Prostate gland (tissue), 2 donors: ENCODE data around the gene TBXA2R. TPM values are rescaled to one million over a fixed set of nuclear protein-coding genes. Genes with fewer than 3 reads are reported as not detected.
A peak's percentile ranks its signal among the peaks of the same experiment; 100 is the strongest.
"Not testable (repeated sequence)": the region's sequence is repeated elsewhere in the genome, so short reads cannot be mapped to it uniquely, and the experiment has no call there.

ENCODE experiments used
- DNase-seq: peaks from one replicate; pipeline ENCODE4 v3.0.0-alpha.2; 2019; ENCODE audit warnings: low spot score
- H3K27ac ChIP-seq, 2 donors: fragments of 200-600 bp; sonication (generic); 2 replicates each; pipeline ENCODE4 v1.5.1; 2017 to 2019
- H3K27me3 ChIP-seq: fragments of 200-600 bp; sonication (generic); replicated peaks from 2 replicates; pipeline ENCODE4 v1.5.1; 2019; ENCODE audit not compliant: insufficient read depth
- H3K36me3 ChIP-seq, 2 donors: fragments of 200-600 bp; sonication (generic); 1 replicate in 1 of 2; 2 replicates in 1 of 2; pipeline versions ENCODE4 v1.5.1 to v1.8.1; 2017 to 2019
- H3K4me1 ChIP-seq: fragments of 200-600 bp; sonication (generic); replicated peaks from 2 replicates; pipeline ENCODE4 v1.5.1; 2019
- H3K4me3 ChIP-seq, 2 donors: fragments of 200-600 bp; sonication (generic); 2 replicates each; pipeline ENCODE4 v1.5.1; 2017 to 2019
- H3K9me3 ChIP-seq: fragments of 200-600 bp; sonication (generic); 2 replicates; pipeline ENCODE4 v1.5.1; 2017
- CTCF ChIP-seq, 4 experiments: fragments of 200-600 bp in 2 of 4; fragments of 450-650 bp in 2 of 4; sonication (generic) in 2 of 4; IDR thresholded peaks; 1 replicate in 3 of 4; 2 replicates in 1 of 4; pipeline ENCODE4 v1.5.1; 2016 to 2019; ENCODE audit warnings: antibody characterized with exemption in 4 of 4, mild to moderate bottlenecking in 2 of 4, moderate library complexity in 2 of 4
- POLR2A ChIP-seq: fragments of 450-650 bp; IDR thresholded peaks from one replicate; pipeline ENCODE4 v1.6.1; 2016; ENCODE audit warnings: antibody characterized with exemption, mild to moderate bottlenecking
- POLR2AphosphoS5 ChIP-seq: sonication (generic); formaldehyde crosslinking; IDR thresholded peaks from one replicate; pipeline ENCODE4 v1.6.1; 2017; ENCODE audit warnings: antibody characterized with exemption
- WGBS: methylation state at CpG from one replicate; pipeline ENCODE4 v1.1.5; 2018; 5-methylcytosine and 5-hydroxymethylcytosine counted together
- intact Hi-C: fragments of 100-400 bp; cut with DNase I; formaldehyde crosslinking; loops from one replicate; pipeline ENCODE4 v1.14.2; 2022
- total RNA-seq, 2 donors: library from RNA; depleted of rRNA; stranded (reverse); fragments of >200 nt; gene quantifications; one replicate each; pipeline ENCODE4 v1.1.0, GENCODE V29; 2016

The TBXA2R gene
- total RNA-seq, 2 donors from 2014 or later = 1.1 to 4.0 TPM

GRCh38 chr19:3631053-3631861 lies 24.6 kb upstream of the TBXA2R start:
- H3K4me1 ChIP-seq = no peaks in the 10 kb centered on the region
- no peak overlapping the region for H3K27ac ChIP-seq
- H3K36me3 ChIP-seq = no peaks in the 10 kb centered on the region
- WGBS = 90% methylated on average over 33 of the region's 43 CpGs
- DNase-seq = no peak
- intact Hi-C loops = no loop called here
- no peak overlapping the region for H3K4me3 ChIP-seq
- TF ChIP-seq CTCF (IDR thresholded peaks at IDR 0.05) = no peak
- TF ChIP-seq POLR2A = no peak
- TF ChIP-seq POLR2AphosphoS5 = no peak
- no peaks in the 10 kb centered on the region for H3K9me3 ChIP-seq
- no peaks in the 10 kb centered on the region for H3K27me3 ChIP-seq

DNA sequence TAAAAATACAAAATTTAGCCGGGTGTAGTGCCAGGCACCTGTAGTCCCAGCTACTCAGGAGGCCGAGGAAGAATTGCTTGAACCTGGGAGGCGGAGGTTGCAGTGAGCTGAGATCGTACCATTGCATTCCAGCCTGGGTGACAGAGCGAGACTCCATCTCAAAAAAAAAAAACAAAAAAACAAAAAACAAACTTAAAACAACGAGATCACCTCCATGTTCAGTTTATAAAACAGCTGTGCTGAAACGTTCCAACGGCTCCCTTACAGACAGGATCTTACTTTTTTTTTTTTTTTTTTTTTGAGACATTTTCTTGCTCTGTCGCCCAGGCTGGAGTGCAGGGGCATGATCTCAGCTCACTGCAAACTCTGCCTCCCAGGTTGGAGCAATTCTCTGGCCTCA lies 22.1 kb upstream of the TBXA2R start:
- intact Hi-C loops, H3K9me3 ChIP-seq, H3K36me3 ChIP-seq, H3K4me3 ChIP-seq, H3K27me3 ChIP-seq, H3K4me1 ChIP-seq, H3K27ac ChIP-seq, DNase-seq: not testable (repeated sequence)
- 65% methylated on average over 9 of the region's 9 CpGs for WGBS

- intact Hi-C loops = no loop called here
- WGBS = 58% methylated on average over 7 of the region's 7 CpGs
- peak overlapping the region in 1 of 2 donors; percentile 81 for H3K4me3 ChIP-seq
These were observed 20.7 kb upstream of the TBXA2R start for GRCh38 chr19:3627351-3627723.

DNA sequence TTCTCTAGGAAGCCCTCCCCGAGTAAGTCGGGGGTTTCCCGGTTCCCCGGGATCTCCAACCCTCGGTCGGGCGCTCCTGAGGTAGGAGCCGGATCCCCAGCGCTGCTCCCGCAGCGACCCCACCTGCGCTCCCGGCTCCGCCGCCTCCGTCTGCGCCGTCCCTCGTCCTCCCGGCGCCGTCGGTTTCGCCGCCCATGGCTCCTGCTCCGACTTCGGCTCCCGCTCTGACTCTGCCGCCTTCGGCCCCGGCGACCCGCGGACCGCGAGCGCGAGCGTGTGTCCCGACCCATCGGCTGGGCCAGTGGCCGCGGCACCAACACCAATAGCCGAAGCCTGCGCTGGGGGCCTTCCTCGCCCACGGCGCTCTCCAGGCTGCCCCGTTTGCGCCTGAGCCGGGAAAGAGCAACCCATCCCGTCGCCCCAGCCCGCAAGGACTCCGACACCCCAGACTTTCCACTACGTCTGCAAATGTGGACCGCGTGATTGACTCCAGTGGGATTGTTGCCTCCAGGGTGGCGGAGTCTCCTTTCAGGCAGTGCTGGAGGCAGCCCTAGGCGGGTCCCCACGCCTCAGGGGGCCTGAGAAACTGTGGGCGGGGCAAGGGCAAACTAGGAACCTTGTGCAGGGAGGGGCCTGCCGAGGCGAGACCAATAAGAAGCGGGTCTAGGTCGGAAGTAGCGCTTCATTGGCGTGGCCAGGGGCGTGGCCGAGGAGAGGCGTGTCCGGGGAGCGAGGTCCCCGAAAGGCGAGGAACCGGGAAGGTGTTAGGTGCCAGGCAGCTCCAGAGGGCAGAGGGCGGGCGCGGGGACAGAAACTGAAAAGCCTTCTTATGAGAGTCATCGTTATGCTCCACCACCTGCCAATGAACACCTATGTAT lies 20.0 kb upstream of the TBXA2R start, which contains the start of gene CACTIN:
CACTIN (minus strand) TSS at position 318 of the 878 bp plus-strand sequence; CDS start at position 290, 28 bp downstream.
- TF ChIP-seq POLR2AphosphoS5 = peak; percentile 97
- peak in 1 of 4 experiments; percentile 25 for TF ChIP-seq CTCF (IDR thresholded peaks at IDR 0.05)
- TF ChIP-seq POLR2A = peak; percentile 55
- peak within 1 kb of the TSS; percentile 91 to 97 for H3K27ac ChIP-seq
- H3K27me3 ChIP-seq = no peaks in the 10 kb centered on the region
- H3K9me3 ChIP-seq = no peaks in the 10 kb centered on the region
- WGBS = under 1% methylated on average over 80 of the region's 80 CpGs
- no peaks in the 10 kb centered on the region for H3K36me3 ChIP-seq
- peaks cover 7% of the 10 kb centered on the region for H3K4me1 ChIP-seq
- peak within 1 kb of the TSS; percentile 81 to 86 for H3K4me3 ChIP-seq
- intact Hi-C loops = no loop called here
- DNase-seq = peak; percentile 97

More at GRCh38 chr19:3627351-3627723, 20.7 kb upstream of the TBXA2R start:
- no peaks in the 10 kb centered on the region for H3K9me3 ChIP-seq
- TF ChIP-seq POLR2AphosphoS5 (no peak), POLR2A (no peak), CTCF (IDR thresholded peaks at IDR 0.05) (no peak)
- no peaks in the 10 kb centered on the region for H3K27me3 ChIP-seq
- DNase-seq = no peak
- peaks cover 7% of the 10 kb centered on the region for H3K4me1 ChIP-seq
- peak overlapping the region; percentile 91 to 97 for H3K27ac ChIP-seq
- H3K36me3 ChIP-seq = no peaks in the 10 kb centered on the region

- no peak for DNase-seq
- intact Hi-C loops = no loop called here
- Histone ChIP-seq H3K4me1 (peaks cover 7% of the 10 kb centered on the region), H3K4me3 (peak overlapping the region; percentile 81 to 86), H3K9me3 (no peaks in the 10 kb centered on the region), H3K27me3 (no peaks in the 10 kb centered on the region), H3K36me3 (no peaks in the 10 kb centered on the region), H3K27ac (peak overlapping the region; percentile 91 to 97)
- 2% methylated on average over 21 of the region's 21 CpGs for WGBS
- TF ChIP-seq POLR2A (no peak), POLR2AphosphoS5 (no peak), CTCF (IDR thresholded peaks at IDR 0.05) (no peak)
These were observed 19.4 kb upstream of the TBXA2R start for GRCh38 chr19:3625996-3626472.
